ENCODE data around the gene ABCC1.
A peak's percentile ranks its signal among the peaks of the same experiment; 100 is the strongest.

DNA sequence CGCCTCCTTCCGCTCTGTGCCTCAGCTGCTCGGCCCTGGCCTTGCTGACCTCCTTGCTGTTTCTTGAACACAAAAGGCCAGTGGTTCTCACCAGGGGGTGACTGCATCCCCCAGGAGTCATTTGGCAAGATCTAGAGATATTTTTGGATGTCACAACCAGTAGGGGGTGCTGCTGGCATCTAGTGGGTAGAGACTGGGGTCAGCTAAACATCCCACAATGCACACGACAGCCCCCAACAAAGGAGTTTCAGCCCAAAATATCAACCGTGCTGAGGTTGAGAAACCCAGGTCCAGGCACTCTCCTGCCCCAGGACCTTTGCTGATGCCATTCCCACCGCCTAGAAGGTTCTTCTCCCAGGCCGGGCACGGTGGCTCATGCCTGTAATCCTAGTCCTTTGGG is 234.1 kb downstream of the ABCC1 start:
- TF ChIP-seq, protein P1, sequence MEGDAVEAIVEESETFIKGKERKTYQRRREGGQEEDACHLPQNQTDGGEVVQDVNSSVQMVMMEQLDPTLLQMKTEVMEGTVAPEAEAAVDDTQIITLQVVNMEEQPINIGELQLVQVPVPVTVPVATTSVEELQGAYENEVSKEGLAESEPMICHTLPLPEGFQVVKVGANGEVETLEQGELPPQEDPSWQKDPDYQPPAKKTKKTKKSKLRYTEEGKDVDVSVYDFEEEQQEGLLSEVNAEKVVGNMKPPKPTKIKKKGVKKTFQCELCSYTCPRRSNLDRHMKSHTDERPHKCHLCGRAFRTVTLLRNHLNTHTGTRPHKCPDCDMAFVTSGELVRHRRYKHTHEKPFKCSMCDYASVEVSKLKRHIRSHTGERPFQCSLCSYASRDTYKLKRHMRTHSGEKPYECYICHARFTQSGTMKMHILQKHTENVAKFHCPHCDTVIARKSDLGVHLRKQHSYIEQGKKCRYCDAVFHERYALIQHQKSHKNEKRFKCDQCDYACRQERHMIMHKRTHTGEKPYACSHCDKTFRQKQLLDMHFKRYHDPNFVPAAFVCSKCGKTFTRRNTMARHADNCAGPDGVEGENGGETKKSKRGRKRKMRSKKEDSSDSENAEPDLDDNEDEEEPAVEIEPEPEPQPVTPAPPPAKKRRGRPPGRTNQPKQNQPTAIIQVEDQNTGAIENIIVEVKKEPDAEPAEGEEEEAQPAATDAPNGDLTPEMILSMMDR (optimal IDR thresholded peaks at IDR 0.05 in 1 of 3, IDR thresholded peaks at IDR 0.05 in 1 of 3, conservative IDR thresholded peaks at IDR 0.05 in 1 of 3; ENCODE audit: extremely low read depth in 1 of 3, insufficient read depth in 2 of 3, low read length in 3 of 3): peak in 2 of 3 experiments; percentile 24 to 26
- TF ChIP-seq EZH2 (IDR thresholded peaks at IDR 0.05; ENCODE audit: low read length): no peak
